ENCODE results near the gene MITF. TPM values are rescaled to one million over a fixed set of nuclear protein-coding genes. Genes with fewer than 3 reads are reported as not detected.

The MITF gene
- total and polyA plus RNA-seq, 5 donors: 18.6 to 75.3 (median 52.7) TPM

DNA sequence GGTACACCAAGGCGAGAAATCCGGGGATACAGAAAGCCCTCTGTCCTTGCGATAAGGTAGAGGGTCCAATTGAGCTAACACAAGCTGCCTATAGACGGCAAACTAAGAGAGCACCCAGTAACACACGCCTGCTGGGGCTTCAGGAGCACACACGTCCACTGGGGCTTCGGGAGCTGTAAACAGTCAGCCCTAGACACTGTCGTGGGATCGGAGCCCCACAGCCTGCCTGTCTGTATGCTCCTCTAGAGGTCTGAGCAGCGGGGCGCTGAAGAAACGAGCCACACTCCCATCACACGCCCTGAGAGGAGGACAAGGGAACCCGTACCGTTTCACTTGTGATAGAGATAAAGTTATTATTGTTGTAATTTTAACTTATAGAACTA, 260.8 kb downstream of the MITF start:
- H3K27ac ChIP-seq (ENCODE audit: low read length): no peak overlapping the region
- no peaks in the 10 kb centered on the region for H3K27me3 ChIP-seq (ENCODE audit: control insufficient read depth, insufficient read depth)
- intact Hi-C loops (cut with DNase I): no loop called here
- H3K4me1 ChIP-seq (ENCODE audit: control insufficient read depth, insufficient read depth, low read length): no peaks in the 10 kb centered on the region
- H3K4me3 ChIP-seq (ENCODE audit: low read length): no peak overlapping the region
- 81% methylated on average over 15 of the region's 15 CpGs for WGBS
- no peaks in the 10 kb centered on the region for H3K9me3 ChIP-seq (ENCODE audit: control insufficient read depth, low read length)
- DNase-seq: no peak
- ATAC-seq: no peak

DNA sequence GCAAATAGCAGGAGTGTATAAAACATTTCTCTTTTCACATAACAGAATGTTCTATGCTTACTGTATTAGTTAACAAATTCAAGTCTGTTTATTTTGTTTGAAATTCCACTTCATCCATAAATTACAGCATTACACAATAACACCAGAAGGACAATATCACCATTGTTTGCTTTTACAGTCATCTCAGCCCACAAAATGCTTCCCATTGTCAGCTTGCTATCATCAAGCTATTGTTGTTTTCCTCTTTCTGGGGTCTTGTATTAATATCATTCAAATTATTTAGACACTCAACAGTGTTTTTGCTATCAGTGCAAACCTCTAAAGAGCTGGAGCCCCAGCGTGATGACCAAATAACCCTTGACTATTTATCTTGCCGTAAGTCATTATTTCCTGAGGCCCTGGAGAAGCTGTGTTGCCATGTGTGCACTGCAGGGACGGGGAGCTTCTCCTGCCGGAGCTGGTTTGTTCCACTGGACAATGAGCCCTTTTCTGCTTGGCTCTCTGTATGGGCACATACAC, 261.4 kb downstream of the MITF start:
- Histone ChIP-seq H3K9me3 (ENCODE audit: control insufficient read depth, low read length) (no peaks in the 10 kb centered on the region), H3K27me3 (ENCODE audit: control insufficient read depth, insufficient read depth) (no peaks in the 10 kb centered on the region), H3K27ac (ENCODE audit: low read length) (no peak overlapping the region), H3K4me1 (ENCODE audit: control insufficient read depth, insufficient read depth, low read length) (no peaks in the 10 kb centered on the region), H3K4me3 (ENCODE audit: low read length) (no peak overlapping the region)
- ATAC-seq (no peak), DNase-seq (no peak)
- intact Hi-C loops (cut with DNase I): no loop called here
- WGBS: 38% methylated on average over 4 of the region's 4 CpGs

DNA sequence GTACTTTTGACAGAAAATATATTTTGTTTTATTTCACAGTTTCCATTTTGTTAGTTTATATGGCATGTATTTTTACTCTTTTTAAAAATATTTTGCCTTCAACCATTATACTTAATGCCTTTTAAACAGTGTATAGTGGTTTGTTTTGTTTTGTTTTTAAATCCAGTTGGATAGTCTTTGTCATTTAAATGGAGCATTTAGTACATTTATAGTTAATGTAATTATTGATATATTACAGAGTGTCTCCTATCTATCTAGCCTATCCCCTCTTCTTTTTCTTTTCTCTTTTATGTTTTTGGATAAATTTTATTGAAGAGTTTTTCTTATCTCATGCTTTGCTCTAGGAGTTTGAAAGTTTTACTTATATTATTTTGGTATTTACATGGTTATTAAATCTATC, 263.9 kb downstream of the MITF start:
- intact Hi-C loops (cut with DNase I): no loop called here
- H3K9me3 ChIP-seq (ENCODE audit: control insufficient read depth, low read length): no peaks in the 10 kb centered on the region
- DNase-seq: no peak
- no peak overlapping the region for H3K27ac ChIP-seq (ENCODE audit: low read length)
- no peak overlapping the region for H3K4me3 ChIP-seq (ENCODE audit: low read length)
- H3K4me1 ChIP-seq (ENCODE audit: control insufficient read depth, insufficient read depth, low read length): no peaks in the 10 kb centered on the region
- H3K27me3 ChIP-seq (ENCODE audit: control insufficient read depth, insufficient read depth): no peaks in the 10 kb centered on the region
- no peak for ATAC-seq

DNA sequence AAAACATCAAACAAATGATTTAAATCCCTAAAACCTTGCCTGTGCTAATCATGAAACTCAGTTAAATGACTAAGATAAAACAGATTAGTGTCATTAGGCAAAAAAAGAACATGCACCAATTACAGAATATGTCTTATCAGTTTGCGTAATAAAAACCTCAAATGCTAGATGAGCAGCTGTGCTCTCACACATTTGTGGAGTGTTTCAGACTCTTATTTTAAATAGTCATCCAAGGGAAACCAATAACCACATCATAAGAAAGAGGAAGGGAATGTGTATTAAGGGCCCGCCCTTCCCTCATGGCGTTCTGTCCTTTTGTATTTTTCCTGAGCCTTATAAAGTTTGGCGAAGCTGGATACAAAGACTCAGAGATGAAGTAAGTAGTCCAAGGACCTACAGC, 266.8 kb downstream of the MITF start:
- Histone ChIP-seq H3K4me1 (ENCODE audit: control insufficient read depth, insufficient read depth, low read length) (no peaks in the 10 kb centered on the region), H3K4me3 (ENCODE audit: low read length) (no peak overlapping the region), H3K9me3 (ENCODE audit: control insufficient read depth, low read length) (no peaks in the 10 kb centered on the region), H3K27ac (ENCODE audit: low read length) (no peak overlapping the region), H3K27me3 (ENCODE audit: control insufficient read depth, insufficient read depth) (no peaks in the 10 kb centered on the region)
- DNase-seq: no peak
- intact Hi-C loops (cut with DNase I): no loop called here
- 78% methylated on average over 4 of the region's 4 CpGs for WGBS
- no peak for ATAC-seq

DNA sequence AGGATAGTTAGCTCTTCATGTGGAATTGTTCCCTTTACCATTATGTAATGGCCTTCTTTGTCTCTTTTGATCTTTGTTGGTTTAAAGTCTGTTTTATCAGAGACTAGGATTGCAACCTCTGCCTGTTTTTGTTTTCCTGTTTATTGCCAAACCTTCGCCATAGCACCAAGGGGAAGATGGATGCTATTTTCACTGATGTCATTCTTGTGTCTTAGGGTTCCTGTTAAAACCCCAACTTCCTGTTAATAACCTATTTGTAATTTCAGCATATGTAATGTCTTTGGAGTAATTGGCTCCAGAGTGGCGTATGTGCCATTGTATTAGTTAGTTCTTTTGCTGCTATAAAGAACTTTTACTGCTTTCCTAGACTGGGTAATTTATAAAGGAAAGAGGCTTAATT, 271.1 kb downstream of the MITF start:
- ATAC-seq (no peak), DNase-seq (no peak)
- Histone ChIP-seq H3K9me3 (ENCODE audit: control insufficient read depth, low read length) (no peaks in the 10 kb centered on the region), H3K27ac (ENCODE audit: low read length) (no peak overlapping the region), H3K27me3 (ENCODE audit: control insufficient read depth, insufficient read depth) (no peaks in the 10 kb centered on the region), H3K4me1 (ENCODE audit: control insufficient read depth, insufficient read depth, low read length) (no peaks in the 10 kb centered on the region), H3K4me3 (ENCODE audit: low read length) (no peak overlapping the region)
- 79% methylated on average over 2 of the region's 2 CpGs for WGBS
- intact Hi-C loops (cut with DNase I): no loop called here

DNA sequence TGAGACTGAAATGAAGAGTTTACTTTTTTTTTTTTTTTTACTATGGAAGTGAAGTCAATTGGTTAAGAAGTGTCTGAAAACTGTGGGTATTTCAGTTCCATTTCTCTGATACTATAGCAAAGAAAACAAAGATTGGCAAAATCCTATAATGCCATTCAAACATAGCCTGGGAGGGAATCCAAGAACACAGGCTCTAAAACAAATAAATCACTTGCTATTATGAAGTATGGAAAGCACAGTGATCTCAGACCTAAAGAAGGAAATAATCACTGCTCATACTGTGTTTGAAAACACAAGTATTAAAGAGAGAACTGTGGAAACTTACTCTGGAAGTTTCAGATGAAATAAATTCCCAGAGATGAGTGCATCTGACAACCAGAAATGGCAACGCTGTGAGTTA, 272.3 kb downstream of the MITF start:
- intact Hi-C loops (cut with DNase I): no loop called here
- no peaks in the 10 kb centered on the region for H3K27me3 ChIP-seq (ENCODE audit: control insufficient read depth, insufficient read depth)
- 78% methylated on average over 1 of the region's 1 CpG for WGBS

More for the DNA sequence above, 272.3 kb downstream of the MITF start:
- no peak overlapping the region for H3K4me3 ChIP-seq (ENCODE audit: low read length)
- H3K27ac ChIP-seq (ENCODE audit: low read length): no peak overlapping the region
- ATAC-seq (no peak), DNase-seq (no peak)
- no peaks in the 10 kb centered on the region for H3K4me1 ChIP-seq (ENCODE audit: control insufficient read depth, insufficient read depth, low read length)
- H3K9me3 ChIP-seq (ENCODE audit: control insufficient read depth, low read length): no peaks in the 10 kb centered on the region

All from right cardiac atrium (tissue), 5 donors.